HCT116 (cell line): ENCODE data around the gene CAPZA2. TPM values are rescaled to one million over a fixed set of nuclear protein-coding genes. Genes with fewer than 3 reads are reported as not detected.

Experiments used
- ATAC-seq: fragments of 200-7000 bp; cut with Tn5 transposase; 2 replicates; pipeline ENCODE4 v1.9.1; 2020; ENCODE audit warnings: mild to moderate bottlenecking, moderate library complexity
- BruUV-seq: library from RNA; stranded (reverse); fragments of 400-500 nt; replicated peaks from 2 replicates; lab custom pipeline; 2021; lab: Mats Ljungman, UMichigan
- CTCF ChIA-PET: fragments of 300-600 bp; sonication (Branson Sonifier 250); formaldehyde crosslinking; loops from one replicate; lab custom pipeline; 2021; ENCODE audit warnings: antibody characterized with exemption; lab: Charles Lee
- POLR2A ChIA-PET: fragments of 300-600, 350-600 bp; sonication (Branson Sonifier 250); formaldehyde crosslinking; loops from one replicate; lab custom pipeline; 2021; ENCODE audit warnings: antibody characterized with exemption; lab: Charles Lee
- RAD21 ChIA-PET, 2 experiments: fragments of 300-600 bp; sonication (Branson Sonifier 250); formaldehyde crosslinking; loops; one replicate each; lab custom pipeline; 2023; ENCODE audit warnings: low total read pairs in 2 of 2; ENCODE audit not compliant: uncharacterized antibody in 2 of 2, unreplicated experiment in 2 of 2, low non-redundant PET in 1 of 2; lab: Charles Lee
- DNase-seq: peaks from one replicate; pipeline ENCODE4 v3.0.0-alpha.2; 2010; ENCODE audit warnings: low read depth, low spot score
- H2AFZ ChIP-seq: fragments of 200-600 bp; shearing (Covaris generic), sonication (generic); 2 replicates; pipeline ENCODE4 v1.6.1; 2017; ENCODE audit warnings: low read depth, mixed run types, mixed read lengths, antibody characterized with exemption, low read length; ENCODE audit not compliant: poor library complexity, severe bottlenecking
- H3K27ac ChIP-seq: 2 replicates; pipeline ENCODE4 v1.5.1; 2012; ENCODE audit warnings: low read depth, low read length
- H3K27me3 ChIP-seq: fragments of 200-600 bp; sonication (generic); 2 replicates; pipeline ENCODE4 v1.6.1; 2016; ENCODE audit warnings: mixed run types, low read length, mixed read lengths; ENCODE audit not compliant: insufficient read depth
- H3K36me3 ChIP-seq, 2 experiments: fragments of 200-500 bp in 1 of 2; fragments of 200-600 bp in 1 of 2; sonication (Bioruptor generic) in 1 of 2; sonication (generic) in 1 of 2; 2 replicates each; pipeline versions ENCODE4 v1.5.1 to v1.6.1; 2014 to 2016; ENCODE audit warnings: low read length in 2 of 2, inconsistent platforms in 1 of 2, mixed read lengths in 1 of 2, mixed run types in 1 of 2; ENCODE audit not compliant: insufficient read depth in 2 of 2, control insufficient read depth in 1 of 2
- H3K4me1 ChIP-seq, 2 experiments: fragments of 200-600 bp in 1 of 2; sonication (generic) in 1 of 2; 2 replicates each; pipeline versions ENCODE4 v1.5.1 to v1.6.1; 2012 to 2017; ENCODE audit warnings: low read length in 2 of 2, inconsistent platforms in 1 of 2, mild to moderate bottlenecking in 1 of 2, mixed read lengths in 1 of 2, mixed run types in 1 of 2, moderate library complexity in 1 of 2; ENCODE audit not compliant: insufficient read depth in 2 of 2, control insufficient read depth in 1 of 2
- H3K4me2 ChIP-seq: fragments of 200-600 bp; sonication (generic); 2 replicates; pipeline ENCODE4 v1.6.1; 2017; ENCODE audit warnings: mixed run types, low read length, mixed read lengths
- H3K4me3 ChIP-seq, 2 experiments: fragments of 200-600 bp in 1 of 2; sonication (generic) in 1 of 2; replicated peaks in 1 of 2; 2 replicates each; pipeline ENCODE4 v1.5.1; 2011 to 2016; ENCODE audit warnings: low read length in 2 of 2, control low read depth in 1 of 2, low read depth in 1 of 2, mild to moderate bottlenecking in 1 of 2, mixed read lengths in 1 of 2, mixed run types in 1 of 2
- H3K79me2 ChIP-seq: fragments of 200-600 bp; sonication (generic); 2 replicates; pipeline ENCODE4 v1.6.1; 2017; ENCODE audit warnings: mild to moderate bottlenecking, mixed run types, low read length, moderate library complexity, mixed read lengths; ENCODE audit not compliant: insufficient read depth
- H3K9ac ChIP-seq: fragments of 200-600 bp; sonication (generic); 2 replicates; pipeline ENCODE4 v1.6.1; 2016; ENCODE audit warnings: low read length, mixed read lengths
- H3K9me2 ChIP-seq: fragments of 200-600 bp; sonication (generic), shearing (Covaris generic); 2 replicates; pipeline ENCODE4 v1.6.1; 2017; ENCODE audit warnings: mixed run types, mild to moderate bottlenecking, moderate library complexity; ENCODE audit not compliant: insufficient read depth
- H3K9me3 ChIP-seq, 2 experiments: fragments of 200-500 bp in 1 of 2; fragments of 200-600 bp in 1 of 2; sonication (Bioruptor generic) in 1 of 2; sonication (generic) in 1 of 2; 2 replicates each; pipeline ENCODE4 v1.6.1; 2014 to 2017; ENCODE audit warnings: low read length in 2 of 2, mixed read lengths in 2 of 2, inconsistent platforms in 1 of 2, low read depth in 1 of 2, mild to moderate bottlenecking in 1 of 2, mixed run types in 1 of 2, moderate library complexity in 1 of 2; ENCODE audit not compliant: control insufficient read depth in 1 of 2, insufficient read depth in 1 of 2
- H4K20me1 ChIP-seq: fragments of 200-600 bp; sonication (generic), shearing (Covaris generic); 2 replicates; pipeline ENCODE4 v1.6.1; 2017; ENCODE audit warnings: mixed run types, mild to moderate bottlenecking, moderate library complexity; ENCODE audit not compliant: insufficient read depth
- CBX3 ChIP-seq: IDR thresholded peaks from 2 replicates; pipeline ENCODE4 v1.6.1; 2012; ENCODE audit warnings: low read depth
- CEBPB ChIP-seq: IDR thresholded peaks from 2 replicates; pipeline ENCODE4 v1.6.1; 2012; ENCODE audit warnings: low read depth
- EGR1 ChIP-seq: IDR thresholded peaks from 2 replicates; pipeline ENCODE4 v1.6.1; 2012; ENCODE audit warnings: low read depth
- ELF1 ChIP-seq: IDR thresholded peaks from 2 replicates; pipeline ENCODE4 v1.6.1; 2012; ENCODE audit warnings: low read depth, borderline replicate concordance
- EZH2phosphoT487 ChIP-seq: fragments of 200-600 bp; IDR thresholded peaks from 2 replicates; pipeline ENCODE4 v1.6.1; 2018; ENCODE audit warnings: antibody characterized with exemption, borderline replicate concordance
- FOSL1 ChIP-seq: IDR thresholded peaks from 2 replicates; pipeline ENCODE4 v1.6.1; 2012; ENCODE audit warnings: low read depth
- POLR2A ChIP-seq: IDR thresholded peaks from 2 replicates; pipeline ENCODE4 v1.7.0; 2011; ENCODE audit warnings: borderline replicate concordance; ENCODE audit not compliant: insufficient read depth, insufficient read length; ENCODE audit errors: extremely low read depth
- POLR2AphosphoS5 ChIP-seq: IDR thresholded peaks from 2 replicates; pipeline ENCODE4 v1.6.1; 2011; ENCODE audit warnings: mild to moderate bottlenecking, low read depth, low read length, moderate library complexity
- RAD21 ChIP-seq: IDR thresholded peaks from 2 replicates; pipeline ENCODE4 v1.6.1; 2012; ENCODE audit warnings: low read depth, mild to moderate bottlenecking
- SIN3A ChIP-seq: IDR thresholded peaks from 2 replicates; pipeline ENCODE4 v1.6.1; 2012; ENCODE audit warnings: low read depth
- SP1 ChIP-seq: IDR thresholded peaks from 2 replicates; pipeline ENCODE4 v1.6.1; 2012; ENCODE audit warnings: low read depth
- SRF ChIP-seq: IDR thresholded peaks from 2 replicates; pipeline ENCODE4 v1.6.1; 2012; ENCODE audit warnings: low read depth
- TCF7L2 ChIP-seq: IDR thresholded peaks from 2 replicates; pipeline ENCODE4 v1.7.0; 2011; ENCODE audit warnings: borderline replicate concordance, inconsistent platforms; ENCODE audit not compliant: insufficient read depth, insufficient read length; ENCODE audit errors: extremely low read depth
- YY1 ChIP-seq: IDR thresholded peaks from 2 replicates; pipeline ENCODE4 v1.6.1; 2011; ENCODE audit warnings: low read length, low read depth, moderate library complexity, mild to moderate bottlenecking; ENCODE audit not compliant: insufficient replicate concordance; ENCODE audit errors: extremely low read depth
- ZFX ChIP-seq: fragments of 450-650 bp; IDR thresholded peaks from 2 replicates; pipeline ENCODE4 v1.6.1; 2017
- ZNF274 ChIP-seq: fragments of 200-500 bp; sonication (Bioruptor generic); IDR thresholded peaks from 2 replicates; pipeline ENCODE4 v1.6.1; 2014; ENCODE audit warnings: mild to moderate bottlenecking, low read depth, low read length, inconsistent platforms
- intact Hi-C: fragments of 100-400 bp; cut with micrococcal nuclease; formaldehyde crosslinking; loops from 2 replicates; pipeline ENCODE4 v1.10.0; 2022
- total RNA-seq: library from RNA; stranded (reverse); gene quantifications from one replicate; pipeline ENCODE4 v1.2.1, GENCODE V29; 2021; ENCODE audit not compliant: unreplicated experiment
- TF ChIP-seq, protein P1 (sequence below), 3 experiments: fragments of 200-600 bp in 1 of 3; sonication (generic) in 1 of 3; IDR thresholded peaks in 2 of 3; conservative IDR thresholded peaks in 1 of 3; 2 replicates each; pipeline ENCODE4 v1.5.1; 2012 to 2017; ENCODE audit warnings: low read depth in 2 of 3, low read length in 2 of 3, antibody characterized with exemption in 1 of 3, borderline replicate concordance in 1 of 3, control low read depth in 1 of 3, mild to moderate bottlenecking in 1 of 3, mixed read lengths in 1 of 3, mixed run types in 1 of 3, moderate library complexity in 1 of 3; ENCODE audit not compliant: insufficient read depth in 1 of 3
- TF ChIP-seq, protein P2 (sequence below): IDR thresholded peaks from 2 replicates; pipeline ENCODE4 v1.6.1; 2012
- TF ChIP-seq, protein P3 (sequence below): IDR thresholded peaks from 2 replicates; pipeline ENCODE4 v1.6.1; 2011; ENCODE audit warnings: mild to moderate bottlenecking, low read length, moderate library complexity; ENCODE audit not compliant: insufficient replicate concordance; ENCODE audit errors: extremely low read depth
- TF ChIP-seq, protein P4 (sequence below): IDR thresholded peaks from 2 replicates; pipeline ENCODE4 v1.6.1; 2012; ENCODE audit warnings: low read depth

CAPZA2 gene
- total RNA-seq, 1 experiment from 2014 or later = 135 TPM

DNA sequence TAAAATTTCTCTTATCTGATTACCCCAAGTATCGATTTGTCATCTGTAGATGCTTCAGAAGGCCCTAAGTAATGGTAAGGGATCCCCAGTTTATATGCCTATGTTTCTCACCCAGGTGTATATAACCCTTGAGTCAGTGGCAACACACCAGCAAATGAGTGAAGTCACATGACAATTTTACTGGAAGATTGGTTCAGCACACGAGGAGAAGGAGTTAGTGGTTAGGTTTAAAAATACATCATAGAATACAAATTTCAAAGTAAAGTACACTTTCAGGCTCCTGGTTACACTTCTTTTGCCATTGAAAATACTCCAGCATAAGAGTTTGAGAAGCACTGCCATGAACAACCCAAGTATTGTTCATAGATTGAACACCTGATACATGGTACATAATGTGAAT, 29.7 kb upstream of the CAPZA2 start:
- Histone ChIP-seq H2AFZ (peak overlapping the region; percentile 2), H3K4me1 (peaks cover 10 to 31% of the 10 kb centered on the region in 2 experiments), H3K27me3 (no peaks in the 10 kb centered on the region), H3K9me3 (no peaks in the 10 kb centered on the region), H3K9me2 (no peaks in the 10 kb centered on the region), H3K4me2 (no peak overlapping the region), H4K20me1 (no peaks in the 10 kb centered on the region), H3K36me3 (no peaks in the 10 kb centered on the region), H3K9ac (no peak overlapping the region), H3K27ac (no peak overlapping the region), H3K79me2 (no peaks in the 10 kb centered on the region), H3K4me3 (no peak overlapping the region)
- RAD21 ChIA-PET = no interaction called here
- BruUV-seq = no TSS peak
- CTCF ChIA-PET = no interaction called here
- ATAC-seq (no peak), DNase-seq (no peak)
- TF ChIP-seq, protein P1, sequence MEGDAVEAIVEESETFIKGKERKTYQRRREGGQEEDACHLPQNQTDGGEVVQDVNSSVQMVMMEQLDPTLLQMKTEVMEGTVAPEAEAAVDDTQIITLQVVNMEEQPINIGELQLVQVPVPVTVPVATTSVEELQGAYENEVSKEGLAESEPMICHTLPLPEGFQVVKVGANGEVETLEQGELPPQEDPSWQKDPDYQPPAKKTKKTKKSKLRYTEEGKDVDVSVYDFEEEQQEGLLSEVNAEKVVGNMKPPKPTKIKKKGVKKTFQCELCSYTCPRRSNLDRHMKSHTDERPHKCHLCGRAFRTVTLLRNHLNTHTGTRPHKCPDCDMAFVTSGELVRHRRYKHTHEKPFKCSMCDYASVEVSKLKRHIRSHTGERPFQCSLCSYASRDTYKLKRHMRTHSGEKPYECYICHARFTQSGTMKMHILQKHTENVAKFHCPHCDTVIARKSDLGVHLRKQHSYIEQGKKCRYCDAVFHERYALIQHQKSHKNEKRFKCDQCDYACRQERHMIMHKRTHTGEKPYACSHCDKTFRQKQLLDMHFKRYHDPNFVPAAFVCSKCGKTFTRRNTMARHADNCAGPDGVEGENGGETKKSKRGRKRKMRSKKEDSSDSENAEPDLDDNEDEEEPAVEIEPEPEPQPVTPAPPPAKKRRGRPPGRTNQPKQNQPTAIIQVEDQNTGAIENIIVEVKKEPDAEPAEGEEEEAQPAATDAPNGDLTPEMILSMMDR (IDR thresholded peaks at IDR 0.05 in 2 of 3, conservative IDR thresholded peaks at IDR 0.05 in 1 of 3; ENCODE audit: borderline replicate concordance in 1 of 3, insufficient read depth in 1 of 3, low read depth in 2 of 3, low read length in 2 of 3) = no peak
- TF ChIP-seq ZFX (no peak), POLR2AphosphoS5 (no peak), TCF7L2 (no peak), SIN3A (no peak), YY1 (no peak), CBX3 (no peak), ELF1 (no peak), SRF (no peak), POLR2A (no peak), EZH2phosphoT487 (no peak), ZNF274 (no peak), RAD21 (no peak), EGR1 (no peak), CEBPB (no peak), SP1 (no peak), FOSL1 (no peak)
- TF ChIP-seq, protein P2, sequence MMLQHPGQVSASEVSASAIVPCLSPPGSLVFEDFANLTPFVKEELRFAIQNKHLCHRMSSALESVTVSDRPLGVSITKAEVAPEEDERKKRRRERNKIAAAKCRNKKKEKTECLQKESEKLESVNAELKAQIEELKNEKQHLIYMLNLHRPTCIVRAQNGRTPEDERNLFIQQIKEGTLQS = no peak
- TF ChIP-seq, protein P3, sequence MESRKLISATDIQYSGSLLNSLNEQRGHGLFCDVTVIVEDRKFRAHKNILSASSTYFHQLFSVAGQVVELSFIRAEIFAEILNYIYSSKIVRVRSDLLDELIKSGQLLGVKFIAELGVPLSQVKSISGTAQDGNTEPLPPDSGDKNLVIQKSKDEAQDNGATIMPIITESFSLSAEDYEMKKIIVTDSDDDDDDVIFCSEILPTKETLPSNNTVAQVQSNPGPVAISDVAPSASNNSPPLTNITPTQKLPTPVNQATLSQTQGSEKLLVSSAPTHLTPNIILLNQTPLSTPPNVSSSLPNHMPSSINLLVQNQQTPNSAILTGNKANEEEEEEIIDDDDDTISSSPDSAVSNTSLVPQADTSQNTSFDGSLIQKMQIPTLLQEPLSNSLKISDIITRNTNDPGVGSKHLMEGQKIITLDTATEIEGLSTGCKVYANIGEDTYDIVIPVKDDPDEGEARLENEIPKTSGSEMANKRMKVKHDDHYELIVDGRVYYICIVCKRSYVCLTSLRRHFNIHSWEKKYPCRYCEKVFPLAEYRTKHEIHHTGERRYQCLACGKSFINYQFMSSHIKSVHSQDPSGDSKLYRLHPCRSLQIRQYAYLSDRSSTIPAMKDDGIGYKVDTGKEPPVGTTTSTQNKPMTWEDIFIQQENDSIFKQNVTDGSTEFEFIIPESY = no peak
- TF ChIP-seq, protein P4, sequence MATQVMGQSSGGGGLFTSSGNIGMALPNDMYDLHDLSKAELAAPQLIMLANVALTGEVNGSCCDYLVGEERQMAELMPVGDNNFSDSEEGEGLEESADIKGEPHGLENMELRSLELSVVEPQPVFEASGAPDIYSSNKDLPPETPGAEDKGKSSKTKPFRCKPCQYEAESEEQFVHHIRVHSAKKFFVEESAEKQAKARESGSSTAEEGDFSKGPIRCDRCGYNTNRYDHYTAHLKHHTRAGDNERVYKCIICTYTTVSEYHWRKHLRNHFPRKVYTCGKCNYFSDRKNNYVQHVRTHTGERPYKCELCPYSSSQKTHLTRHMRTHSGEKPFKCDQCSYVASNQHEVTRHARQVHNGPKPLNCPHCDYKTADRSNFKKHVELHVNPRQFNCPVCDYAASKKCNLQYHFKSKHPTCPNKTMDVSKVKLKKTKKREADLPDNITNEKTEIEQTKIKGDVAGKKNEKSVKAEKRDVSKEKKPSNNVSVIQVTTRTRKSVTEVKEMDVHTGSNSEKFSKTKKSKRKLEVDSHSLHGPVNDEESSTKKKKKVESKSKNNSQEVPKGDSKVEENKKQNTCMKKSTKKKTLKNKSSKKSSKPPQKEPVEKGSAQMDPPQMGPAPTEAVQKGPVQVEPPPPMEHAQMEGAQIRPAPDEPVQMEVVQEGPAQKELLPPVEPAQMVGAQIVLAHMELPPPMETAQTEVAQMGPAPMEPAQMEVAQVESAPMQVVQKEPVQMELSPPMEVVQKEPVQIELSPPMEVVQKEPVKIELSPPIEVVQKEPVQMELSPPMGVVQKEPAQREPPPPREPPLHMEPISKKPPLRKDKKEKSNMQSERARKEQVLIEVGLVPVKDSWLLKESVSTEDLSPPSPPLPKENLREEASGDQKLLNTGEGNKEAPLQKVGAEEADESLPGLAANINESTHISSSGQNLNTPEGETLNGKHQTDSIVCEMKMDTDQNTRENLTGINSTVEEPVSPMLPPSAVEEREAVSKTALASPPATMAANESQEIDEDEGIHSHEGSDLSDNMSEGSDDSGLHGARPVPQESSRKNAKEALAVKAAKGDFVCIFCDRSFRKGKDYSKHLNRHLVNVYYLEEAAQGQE = no peak
- intact Hi-C loops = no loop called here
- POLR2A ChIA-PET = no interaction called here
